ENCODE results near the gene ANKIB1. TPM values are rescaled to one million over a fixed set of nuclear protein-coding genes. Genes with fewer than 3 reads are reported as not detected.
"Not testable (repeated sequence)": the region's sequence is repeated elsewhere in the genome, so short reads cannot be mapped to it uniquely, and the experiment has no call there.

Gene ANKIB1
- total RNA-seq, 2 experiments from 2014 or later = 60.0 to 66.9 TPM

GRCh38 chr7:92403760-92404074 lies 157.9 kb downstream of the ANKIB1 start:
- Mint-ChIP-seq H3K4me1 (ENCODE audit: low read depth) (peaks cover 12% of the 10 kb centered on the region), H3K4me3 (no peak overlapping the region), H3K27me3 (no peaks in the 10 kb centered on the region), H3K9me3 (no peaks in the 10 kb centered on the region), H3K36me3 (ENCODE audit: low read depth) (peaks cover 14% of the 10 kb centered on the region), H3K27ac (no peak overlapping the region)
- Histone ChIP-seq H3K36me3 (ENCODE audit: insufficient read depth, low read length) (peaks cover 17% of the 10 kb centered on the region), H3K9me3 (ENCODE audit: control insufficient read depth in 1 of 2, insufficient read depth in 1 of 2, low read length in 2 of 2) (no peaks in the 10 kb centered on the region), H3K27me3 (ENCODE audit: control insufficient read depth in 1 of 2, insufficient read depth in 2 of 2, low read length in 2 of 2) (no peaks in the 10 kb centered on the region), H3K4me3 (ENCODE audit: low read length) (no peak overlapping the region), H3K4me1 (ENCODE audit: insufficient read depth, low read length) (peaks cover 9% of the 10 kb centered on the region), H3K27ac (ENCODE audit: low read depth in 1 of 2, low read length in 2 of 2) (no peak overlapping the region)
- ATAC-seq (ENCODE audit: poor library complexity) = no peak
- CTCF ChIA-PET = no interaction called here
- no peak for TF ChIP-seq CTCF (IDR thresholded peaks at IDR 0.05)
- DNase-seq = no peak
- intact Hi-C loops (cut with DNase I, micrococcal nuclease) = no loop called here
- POLR2A ChIA-PET = no interaction called here

- Mint-ChIP-seq H3K27me3 (peaks cover under 1% of the 10 kb centered on the region), H3K9me3 (no peaks in the 10 kb centered on the region), H3K4me1 (ENCODE audit: low read depth) (peaks cover 12% of the 10 kb centered on the region), H3K4me3 (no peak overlapping the region), H3K36me3 (ENCODE audit: low read depth) (peaks cover 12% of the 10 kb centered on the region), H3K27ac (no peak overlapping the region)
- Histone ChIP-seq H3K4me1 (ENCODE audit: insufficient read depth, low read length) (peaks cover 9% of the 10 kb centered on the region), H3K27me3 (ENCODE audit: control insufficient read depth in 1 of 2, insufficient read depth in 2 of 2, low read length in 2 of 2) (no peaks in the 10 kb centered on the region), H3K9me3 (ENCODE audit: control insufficient read depth in 1 of 2, insufficient read depth in 1 of 2, low read length in 2 of 2) (no peaks in the 10 kb centered on the region), H3K36me3 (ENCODE audit: insufficient read depth, low read length) (peaks cover 13% of the 10 kb centered on the region), H3K27ac (ENCODE audit: low read depth in 1 of 2, low read length in 2 of 2) (no peak overlapping the region), H3K4me3 (ENCODE audit: low read length) (no peak overlapping the region)
- ChIA-PET CTCF (no interaction called here), POLR2A (no interaction called here)
- DNase-seq (peak in 5 of 14 experiments; percentile 11 to 58 (median 18)), ATAC-seq (ENCODE audit: poor library complexity) (no peak)
- TF ChIP-seq CTCF (IDR thresholded peaks at IDR 0.05) = no peak
- intact Hi-C loops (cut with DNase I, micrococcal nuclease) = no loop called here
Observed at GRCh38 chr7:92404170-92404614, 158.4 kb downstream of the ANKIB1 start.

- no peaks in the 10 kb centered on the region for H3K9me3 ChIP-seq (ENCODE audit: control insufficient read depth in 1 of 2, insufficient read depth in 1 of 2, low read length in 2 of 2)
- Mint-ChIP-seq H3K9me3 (no peaks in the 10 kb centered on the region), H3K27me3 (peaks cover 19% of the 10 kb centered on the region), H3K36me3 (ENCODE audit: low read depth) (no peaks in the 10 kb centered on the region), H3K27ac (no peak overlapping the region), H3K4me3 (no peak overlapping the region), H3K4me1 (ENCODE audit: low read depth) (peaks cover under 1% of the 10 kb centered on the region)
- no peak for TF ChIP-seq CTCF (IDR thresholded peaks at IDR 0.05)
- intact Hi-C loops (cut with DNase I, micrococcal nuclease) = no loop called here
- peaks cover 0 to 4% of the 10 kb centered on the region in 2 experiments for H3K27me3 ChIP-seq (ENCODE audit: control insufficient read depth in 1 of 2, insufficient read depth in 2 of 2, low read length in 2 of 2)
- ChIA-PET POLR2A (no interaction called here), CTCF (no interaction called here)
- H3K27ac ChIP-seq (ENCODE audit: low read depth in 1 of 2, low read length in 2 of 2) = no peak overlapping the region
- no peak for DNase-seq
- ATAC-seq (ENCODE audit: poor library complexity) = no peak
- H3K4me1 ChIP-seq (ENCODE audit: insufficient read depth, low read length) = peaks cover 1% of the 10 kb centered on the region
- no peak overlapping the region for H3K4me3 ChIP-seq (ENCODE audit: low read length)
- H3K36me3 ChIP-seq (ENCODE audit: insufficient read depth, low read length) = no peaks in the 10 kb centered on the region
Observed at GRCh38 chr7:92409357-92409756, 163.6 kb downstream of the ANKIB1 start.

- H3K9me3 Mint-ChIP-seq; DNase-seq; intact Hi-C loops (cut with DNase I, micrococcal nuclease); H3K9me3 ChIP-seq (ENCODE audit: control insufficient read depth in 1 of 2, insufficient read depth in 1 of 2, low read length in 2 of 2); POLR2A ChIA-PET; H3K4me3 ChIP-seq (ENCODE audit: low read length); H3K4me3 Mint-ChIP-seq; H3K27me3 ChIP-seq (ENCODE audit: control insufficient read depth in 1 of 2, insufficient read depth in 2 of 2, low read length in 2 of 2); H3K27ac ChIP-seq (ENCODE audit: low read depth in 1 of 2, low read length in 2 of 2); H3K36me3 ChIP-seq (ENCODE audit: insufficient read depth, low read length); H3K4me1 ChIP-seq (ENCODE audit: insufficient read depth, low read length); H3K36me3 Mint-ChIP-seq (ENCODE audit: low read depth); H3K4me1 Mint-ChIP-seq (ENCODE audit: low read depth); ATAC-seq (ENCODE audit: poor library complexity); CTCF ChIA-PET; H3K27ac Mint-ChIP-seq: not testable (repeated sequence)
- peaks cover 19% of the 10 kb centered on the region for H3K27me3 Mint-ChIP-seq
Observed at GRCh38 chr7:92410162-92410561, 164.4 kb downstream of the ANKIB1 start.

Data from CD4-positive, alpha-beta T cell (primary cell).